ENCODE results near the gene CAP2.
"Not testable (repeated sequence)": the region's sequence is repeated elsewhere in the genome, so short reads cannot be mapped to it uniquely, and the experiment has no call there.

Gene CAP2

DNA sequence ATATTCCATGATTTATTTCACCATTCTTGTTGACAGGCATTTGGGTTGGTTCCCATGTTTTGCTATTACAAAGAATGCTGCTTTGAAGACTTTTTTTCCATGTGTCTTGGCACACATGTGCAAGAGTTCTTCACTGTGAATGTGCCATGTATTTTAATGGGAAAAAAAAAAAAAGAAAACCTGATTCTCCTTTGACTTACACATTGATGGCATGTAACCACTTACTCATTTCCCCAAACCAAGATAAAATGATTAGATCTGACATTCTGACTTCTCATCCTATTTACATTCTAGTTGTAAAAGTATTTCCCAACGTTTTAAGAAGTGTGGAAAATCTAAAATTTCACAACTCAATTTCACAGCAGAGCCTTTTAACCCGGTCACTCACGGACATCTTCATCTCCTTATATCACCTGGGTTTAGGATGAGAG lies 4.4 kb downstream of the CAP2 start:
- peak; percentile 57 for DNase-seq (ENCODE audit: low read depth)

DNA sequence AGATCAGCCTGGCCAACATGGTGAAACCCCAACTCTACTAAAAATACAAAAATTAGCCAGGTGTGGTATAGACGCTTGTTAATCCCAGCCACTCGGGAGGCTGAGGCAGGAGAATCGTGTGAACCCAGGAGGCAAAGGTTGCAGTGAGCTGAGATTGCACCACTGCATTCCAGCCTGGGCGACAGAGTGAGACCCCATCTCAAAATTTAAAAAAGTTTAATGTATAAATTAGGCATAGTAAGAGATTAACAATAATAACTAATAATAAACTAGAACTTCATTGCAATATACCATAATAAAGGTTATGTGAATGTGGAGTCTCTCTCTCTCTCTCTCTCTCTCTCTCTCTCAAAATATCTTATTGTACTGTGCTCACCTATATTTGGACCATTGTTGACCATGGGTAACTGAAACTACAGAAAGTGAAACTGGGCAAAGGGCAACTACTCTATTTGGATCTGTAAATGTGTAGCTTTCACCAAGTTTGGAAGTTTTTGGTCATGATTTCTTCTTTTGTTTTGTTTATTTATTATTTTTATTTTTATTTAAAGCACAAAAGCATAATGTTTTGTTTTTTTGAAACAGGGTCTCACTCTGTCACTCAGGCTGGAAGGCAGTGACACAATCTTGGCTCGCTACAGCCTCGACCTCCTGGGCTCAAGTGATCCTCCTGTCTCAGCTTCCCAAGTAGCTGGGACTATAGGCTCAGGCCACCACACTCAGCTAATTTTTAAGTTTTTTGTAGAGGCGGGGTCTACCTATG lies 12.0 kb downstream of the CAP2 start:
- not testable (repeated sequence) for DNase-seq (ENCODE audit: low read depth)

DNA sequence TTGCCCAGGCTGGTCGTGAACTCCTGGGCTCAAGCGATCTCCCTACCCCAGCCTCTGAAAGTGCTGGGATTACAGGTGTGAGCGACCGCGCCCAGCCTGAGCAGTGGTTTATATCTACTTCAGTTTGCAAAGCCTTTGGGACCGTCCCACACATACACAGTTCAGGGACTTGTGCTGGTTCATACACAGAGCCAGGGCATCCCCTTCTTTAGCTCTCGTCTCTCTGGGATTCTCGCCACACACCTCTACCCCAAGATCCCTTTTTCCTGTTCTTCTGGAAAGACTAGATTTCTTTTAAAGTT lies 12.5 kb downstream of the CAP2 start:
- DNase-seq (ENCODE audit: low read depth): no peak

DNA sequence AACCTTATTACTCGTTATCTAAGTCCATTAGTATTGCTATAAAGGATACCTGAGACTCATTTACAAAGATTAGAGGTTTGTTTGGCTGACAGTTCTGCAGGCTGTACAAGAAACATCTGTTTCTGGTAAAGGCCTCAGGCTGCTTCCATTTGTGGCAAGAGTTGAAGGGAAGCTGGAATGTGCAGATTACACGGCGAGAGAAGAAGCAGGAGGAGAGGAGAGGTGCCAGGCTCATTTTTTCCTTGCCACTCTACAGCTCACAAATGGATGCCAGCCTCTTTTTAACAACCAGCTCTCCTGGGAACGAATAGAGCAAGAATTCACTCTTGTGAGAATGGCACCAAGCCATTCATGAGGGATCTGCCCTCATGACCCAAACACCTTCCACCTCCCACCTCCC lies 14.7 kb downstream of the CAP2 start:
- DNase-seq (ENCODE audit: low read depth): no peak

DNA sequence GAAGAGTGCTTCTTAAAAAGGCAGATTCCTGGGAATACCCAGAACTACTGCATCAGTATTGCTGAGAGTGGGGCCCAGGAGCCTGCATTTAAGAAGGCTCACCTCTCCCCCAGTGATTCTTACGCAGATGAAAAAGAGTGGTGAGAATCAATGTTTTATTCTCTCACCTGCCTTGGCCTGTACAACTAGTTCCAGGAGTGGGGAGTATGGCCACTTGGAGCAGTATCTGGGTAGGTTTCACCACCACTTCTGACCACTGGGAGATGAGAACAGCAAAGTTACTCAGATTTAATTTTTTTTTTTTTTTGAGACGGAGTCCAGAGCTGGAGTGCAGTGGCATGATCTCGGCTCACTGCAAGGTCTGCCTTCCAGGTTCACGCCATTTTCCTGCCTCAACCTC lies 16.9 kb downstream of the CAP2 start:
- DNase-seq (ENCODE audit: low read depth): no peak

DNA sequence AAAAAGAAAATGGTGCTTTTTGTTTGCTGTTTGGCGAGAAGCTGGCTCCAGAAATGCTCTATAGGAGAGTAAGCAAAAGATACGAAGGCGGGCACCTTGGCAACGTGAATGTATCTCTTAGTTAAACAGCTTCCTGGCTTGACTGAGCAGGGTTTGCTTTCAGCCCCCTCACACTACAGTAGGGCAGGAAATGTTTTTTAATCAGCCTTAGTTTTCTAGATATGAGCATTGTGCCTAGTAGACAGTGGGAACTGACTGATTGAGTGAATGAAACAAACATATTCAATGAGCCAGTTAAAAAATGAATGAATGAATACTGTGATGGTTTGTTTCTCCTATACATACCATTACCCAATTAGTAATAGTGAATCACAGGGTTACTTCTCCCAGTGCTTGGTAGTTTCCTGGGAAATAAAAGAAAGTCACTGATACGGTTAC lies 19.9 kb downstream of the CAP2 start:
- DNase-seq (ENCODE audit: low read depth): no peak

DNA sequence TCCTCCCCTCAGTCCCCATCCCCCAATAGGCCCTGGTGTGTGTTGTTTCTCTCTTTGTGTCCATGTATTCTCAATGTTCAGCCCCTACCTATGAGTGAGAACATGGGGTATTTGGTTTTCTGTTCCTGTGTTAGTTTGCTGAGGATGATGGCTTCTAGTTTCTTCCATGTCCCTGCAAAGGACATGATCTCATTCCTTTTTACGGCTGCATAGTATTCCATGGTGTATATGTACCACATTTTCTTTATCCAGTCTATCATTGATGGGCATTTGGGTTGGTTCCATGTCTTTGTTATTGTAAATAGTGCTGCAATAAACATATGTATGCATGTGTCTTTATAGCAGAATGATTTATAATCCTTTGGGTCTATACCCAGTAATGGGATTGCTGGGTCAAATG lies 21.0 kb downstream of the CAP2 start:
- DNase-seq (ENCODE audit: low read depth): not testable (repeated sequence)

DNA sequence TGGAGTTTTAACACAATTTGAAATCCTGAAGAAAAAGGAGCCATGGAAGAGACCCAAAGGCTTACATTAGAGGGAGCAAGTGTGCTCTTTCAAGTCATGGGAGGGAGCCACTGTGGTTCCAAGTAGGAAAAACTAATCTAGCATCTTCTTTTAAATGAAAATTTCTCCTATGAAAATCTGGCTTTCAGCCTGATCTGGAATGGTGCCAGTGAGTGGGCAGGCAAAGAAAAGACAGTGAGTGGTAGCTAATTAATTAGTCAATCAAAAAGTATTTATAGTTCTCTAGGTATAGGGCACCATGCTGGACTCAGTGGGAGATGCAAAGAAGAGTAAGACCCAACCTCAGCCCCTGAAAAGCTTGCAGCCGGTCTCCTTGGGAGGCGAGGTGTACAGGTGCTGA lies 21.9 kb downstream of the CAP2 start:
- no peak for DNase-seq (ENCODE audit: low read depth)

DNA sequence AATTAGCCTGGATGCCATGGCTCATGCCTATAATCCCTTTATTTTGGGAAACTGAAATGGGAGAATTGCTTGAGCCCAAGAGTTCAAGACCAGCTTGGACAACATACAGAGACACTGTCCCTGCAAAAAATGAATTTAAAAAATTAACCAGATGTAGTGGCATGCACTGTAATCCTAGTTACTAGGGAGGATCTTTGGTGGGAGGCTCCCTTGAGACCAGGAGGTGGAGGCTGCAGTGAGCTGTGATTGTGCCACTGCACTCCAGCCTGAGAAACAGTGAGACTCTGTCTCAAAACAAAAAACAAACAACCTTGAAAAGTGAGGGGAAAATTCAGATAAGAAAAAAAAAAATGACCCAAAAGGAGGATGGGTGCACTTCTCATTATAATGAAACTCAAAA lies 23.4 kb downstream of the CAP2 start:
- DNase-seq (ENCODE audit: low read depth): no peak

DNA sequence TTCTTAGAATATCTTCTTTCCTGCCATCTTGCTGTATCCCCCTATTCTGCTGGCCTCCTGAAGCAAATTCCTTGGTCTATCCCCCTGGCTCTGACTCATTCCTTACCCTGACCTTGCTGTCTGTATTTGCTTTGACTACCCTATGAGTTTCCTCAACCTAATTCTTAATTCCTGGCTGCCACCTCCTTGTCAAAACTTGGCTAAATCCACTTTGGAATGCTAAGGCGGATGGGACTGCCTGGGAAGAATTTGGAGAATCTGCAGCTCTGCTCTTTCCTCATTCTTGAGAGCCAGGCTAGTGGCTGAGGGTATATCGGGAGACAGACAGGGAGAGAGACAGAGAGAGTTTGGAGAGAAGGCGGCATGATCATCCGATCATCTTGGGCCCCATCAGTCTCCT lies 24.4 kb downstream of the CAP2 start:
- peak; percentile 98 for DNase-seq (ENCODE audit: low read depth)

DNA sequence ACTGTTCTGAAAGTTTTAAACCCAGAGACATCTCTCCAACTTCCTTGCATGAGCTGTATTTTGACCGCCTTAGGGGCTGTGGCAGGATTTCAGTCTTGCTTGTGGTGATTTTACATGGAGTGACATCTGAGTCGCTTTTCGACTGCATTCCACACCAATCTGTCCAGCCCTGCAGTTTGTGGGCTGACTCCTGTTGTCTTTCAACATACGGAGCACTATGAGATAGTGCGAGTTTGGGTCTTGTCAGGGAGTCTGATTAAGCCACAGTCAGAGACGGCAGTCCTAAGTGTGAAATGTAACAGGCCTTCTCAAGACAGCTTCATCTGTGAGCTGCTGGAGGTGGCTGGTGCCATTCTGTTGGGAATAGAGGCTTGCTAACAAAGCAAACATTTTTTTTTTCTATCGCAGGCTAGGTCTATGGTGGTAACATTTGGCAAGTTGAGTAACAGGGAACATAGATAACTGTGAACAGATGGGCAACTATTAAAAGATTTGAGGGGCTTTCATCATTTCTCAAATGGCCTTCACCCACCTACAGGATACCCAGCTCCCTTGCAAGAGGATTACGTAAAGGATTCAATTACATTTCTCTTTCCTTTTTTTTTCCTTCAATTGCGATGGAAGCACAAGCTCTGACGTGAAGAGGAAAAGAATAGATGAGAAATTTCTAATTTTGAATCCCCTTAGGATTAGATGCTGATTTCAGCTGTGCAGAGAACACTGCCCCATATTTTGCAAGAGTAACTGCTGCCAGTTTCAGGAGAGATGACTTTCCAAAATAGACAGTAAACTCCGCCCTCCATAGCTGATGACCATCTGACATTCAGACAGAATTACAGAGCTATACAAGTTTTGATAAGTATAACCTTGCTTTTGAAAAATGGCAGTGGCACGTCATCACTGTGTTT lies 25.1 kb downstream of the CAP2 start:
- peak; percentile 64 for DNase-seq (ENCODE audit: low read depth)

DNA sequence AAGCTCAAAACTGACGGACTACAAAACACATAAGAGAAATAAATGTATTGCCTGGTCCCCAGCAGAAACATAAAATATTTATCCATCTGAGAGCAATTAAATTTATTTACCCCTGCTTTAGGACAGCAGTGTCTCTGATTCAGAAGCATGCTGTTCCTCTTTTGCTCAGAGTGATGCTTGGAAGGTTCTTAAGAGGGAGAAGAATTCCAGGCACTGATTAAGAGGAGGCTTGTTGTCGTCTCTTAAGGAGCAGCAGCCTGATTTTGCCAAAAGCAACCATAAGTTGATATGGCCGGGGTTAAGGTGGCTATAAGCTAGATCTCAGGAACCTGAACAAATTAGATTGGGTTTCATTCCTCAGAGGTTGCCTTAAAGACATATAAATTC lies 25.8 kb downstream of the CAP2 start:
- no peak for DNase-seq (ENCODE audit: low read depth)

DNA sequence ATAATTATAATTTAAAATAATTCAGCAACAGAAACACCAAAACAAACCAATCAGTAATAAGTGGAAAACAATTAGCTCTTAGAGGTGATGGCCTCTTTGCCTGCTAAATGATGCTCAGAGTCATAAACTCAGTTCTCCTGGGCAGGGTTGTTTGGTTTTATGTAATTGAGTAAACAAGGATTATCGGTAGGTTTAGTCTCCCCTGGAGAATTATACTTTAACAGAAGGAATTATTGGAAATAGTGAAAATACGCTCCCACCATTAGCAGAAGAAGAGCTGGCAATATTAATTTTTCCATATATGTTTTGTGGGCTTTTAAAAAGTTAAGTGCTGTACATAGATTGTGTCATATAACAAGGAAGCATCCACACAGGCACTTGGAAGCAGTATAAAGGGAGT lies 27.0 kb downstream of the CAP2 start:
- DNase-seq (ENCODE audit: low read depth): no peak

DNA sequence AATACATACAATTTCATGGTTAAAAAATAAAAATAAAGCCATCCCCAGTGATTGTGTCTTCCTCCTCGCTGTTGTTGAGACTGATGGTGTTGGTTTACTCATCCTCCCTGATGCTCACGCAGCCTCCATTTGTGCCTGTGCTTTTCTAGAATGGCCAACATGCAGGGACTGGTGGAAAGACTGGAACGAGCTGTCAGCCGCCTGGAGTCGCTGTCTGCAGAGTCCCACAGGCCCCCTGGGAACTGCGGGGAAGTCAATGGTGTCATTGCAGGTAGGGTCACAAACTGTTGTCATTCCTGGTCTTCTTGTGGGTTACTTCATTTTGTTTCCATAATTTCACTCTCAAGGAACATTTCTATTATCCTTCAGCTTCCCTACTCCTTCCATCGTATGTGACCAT lies 28.0 kb downstream of the CAP2 start:
- no peak for DNase-seq (ENCODE audit: low read depth)

DNA sequence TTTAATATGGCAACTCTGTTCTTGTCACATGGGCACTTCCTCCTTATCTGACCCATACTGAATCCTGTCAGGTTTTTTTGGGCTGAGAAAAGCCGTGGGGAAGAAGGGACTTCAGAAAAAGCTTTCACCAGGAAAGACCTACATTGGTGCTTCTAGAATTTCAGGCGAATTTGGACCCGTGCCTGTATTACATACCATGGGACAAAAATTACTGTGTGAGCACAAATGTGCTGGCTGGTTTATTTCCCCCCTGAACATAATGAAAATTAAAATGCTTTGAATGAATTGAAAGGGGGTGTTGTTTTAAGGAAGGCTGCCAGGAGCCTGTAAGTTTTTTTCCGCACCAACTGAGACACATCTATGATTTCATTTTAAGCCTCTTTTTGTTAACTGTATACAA lies 29.6 kb downstream of the CAP2 start:
- DNase-seq (ENCODE audit: low read depth): no peak

DNA sequence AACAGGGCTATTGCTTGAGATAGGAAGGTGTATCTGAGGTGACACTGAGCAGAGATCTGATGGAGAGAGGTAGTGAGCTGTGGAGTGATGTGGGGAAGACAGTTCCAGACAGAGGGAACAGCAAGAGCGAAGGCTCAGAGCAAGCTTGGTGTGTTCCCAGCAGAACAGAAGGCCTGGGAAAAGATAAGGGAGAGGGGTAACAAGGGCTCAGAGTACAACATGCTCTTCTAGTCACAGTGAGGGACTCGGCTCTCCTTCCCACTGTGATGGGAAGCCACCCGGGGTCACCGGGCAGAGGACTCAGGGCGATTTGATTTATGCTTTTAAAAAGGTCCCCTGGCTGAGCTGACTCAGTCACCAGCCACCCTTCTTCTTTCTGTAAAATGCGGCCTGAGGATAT lies 33.7 kb downstream of the CAP2 start:
- DNase-seq (ENCODE audit: low read depth): no peak

DNA sequence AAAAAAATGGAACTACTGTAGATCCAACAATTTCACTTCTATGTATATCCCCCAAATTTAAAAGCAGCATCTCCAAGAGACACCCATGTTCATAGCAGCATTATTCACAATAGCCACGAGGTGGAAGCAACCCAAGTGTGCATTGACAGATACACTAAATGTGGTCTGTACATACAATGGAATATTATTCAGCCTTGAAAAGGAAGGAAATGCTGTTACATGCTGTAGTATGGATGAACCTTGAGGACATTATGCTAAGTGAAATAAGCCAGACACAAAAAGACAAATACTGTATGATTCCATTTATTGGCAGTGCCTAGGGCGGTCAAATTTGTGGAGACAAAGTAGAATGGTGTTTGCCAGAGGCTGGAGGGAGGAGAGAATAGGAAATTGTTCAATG lies 34.2 kb downstream of the CAP2 start:
- no peak for DNase-seq (ENCODE audit: low read depth)

DNA sequence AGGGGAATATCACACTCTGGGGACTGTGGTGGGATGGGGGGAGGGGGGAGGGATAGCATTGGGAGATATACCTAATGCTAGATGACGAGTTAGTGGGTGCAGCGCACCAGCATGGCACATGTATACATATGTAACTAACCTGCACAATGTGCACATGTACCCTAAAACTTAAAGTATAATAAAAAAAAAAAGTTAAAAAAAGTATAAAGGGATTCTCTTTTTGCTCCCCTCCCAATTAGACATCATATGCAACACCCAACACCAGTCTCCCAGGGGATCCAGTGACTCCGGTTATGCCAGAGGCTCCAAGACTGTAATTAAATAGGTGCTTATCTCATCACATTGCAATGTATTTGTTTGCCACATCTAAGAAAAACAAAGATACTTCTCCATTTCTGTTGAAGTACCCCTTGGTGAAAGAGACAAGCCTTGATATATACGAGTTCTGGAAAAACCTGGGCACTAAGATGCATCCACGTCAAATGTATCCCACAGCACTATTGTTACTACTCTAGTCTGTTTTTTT lies 35.3 kb downstream of the CAP2 start:
- DNase-seq (ENCODE audit: low read depth): not testable (repeated sequence)

DNA sequence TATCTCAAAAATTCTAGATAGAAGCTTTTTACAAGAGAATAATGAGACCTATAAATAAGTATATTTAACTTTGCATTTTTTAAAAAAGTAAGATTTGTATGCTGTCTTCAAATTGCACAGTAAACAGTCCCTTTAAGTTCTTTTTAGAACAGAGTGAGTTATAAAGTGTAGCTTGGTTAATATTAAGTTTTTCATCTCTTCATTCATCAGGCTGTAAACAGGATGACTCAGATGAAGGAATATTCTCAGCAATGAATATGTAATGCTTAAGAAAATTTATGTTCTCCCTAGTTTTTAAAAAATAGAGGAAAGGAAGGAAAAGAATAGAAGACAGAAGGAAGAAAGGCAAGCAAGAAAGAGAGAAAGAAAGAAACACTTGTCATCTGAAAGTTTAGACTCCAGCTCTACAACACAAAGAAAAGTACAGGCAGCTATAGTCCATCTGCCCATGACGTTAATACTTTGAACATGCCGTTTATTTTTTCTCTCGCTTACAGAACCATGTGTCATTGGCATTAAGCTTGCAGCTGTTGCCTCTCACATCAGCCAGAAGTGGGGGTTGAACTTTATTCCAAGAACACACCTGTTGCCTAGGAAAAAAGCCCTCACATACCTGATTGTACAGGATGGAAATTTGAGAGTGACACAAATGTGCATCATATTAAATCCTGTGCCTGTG lies 36.1 kb downstream of the CAP2 start:
- no peak for DNase-seq (ENCODE audit: low read depth)

DNA sequence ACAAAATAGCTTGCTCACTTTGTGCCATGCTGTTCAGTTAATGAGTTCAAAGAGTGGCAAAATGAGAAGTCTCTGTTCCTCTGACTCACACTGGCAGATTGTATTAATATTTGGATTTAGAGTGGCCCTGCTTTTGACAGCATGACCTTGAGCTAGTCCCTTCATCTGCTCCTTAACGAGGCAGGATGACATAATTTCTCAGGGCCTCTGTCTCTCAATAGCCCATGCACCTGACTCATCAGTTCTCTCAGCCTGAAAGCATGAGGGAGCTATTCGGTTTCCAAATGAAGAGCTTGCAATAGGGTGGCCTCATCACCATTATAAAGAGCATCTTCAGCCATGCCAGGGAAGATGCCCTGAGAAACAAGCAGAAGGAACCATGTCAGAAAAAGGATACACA lies 38.2 kb downstream of the CAP2 start:
- peak; percentile 61 for DNase-seq (ENCODE audit: low read depth)

DNA sequence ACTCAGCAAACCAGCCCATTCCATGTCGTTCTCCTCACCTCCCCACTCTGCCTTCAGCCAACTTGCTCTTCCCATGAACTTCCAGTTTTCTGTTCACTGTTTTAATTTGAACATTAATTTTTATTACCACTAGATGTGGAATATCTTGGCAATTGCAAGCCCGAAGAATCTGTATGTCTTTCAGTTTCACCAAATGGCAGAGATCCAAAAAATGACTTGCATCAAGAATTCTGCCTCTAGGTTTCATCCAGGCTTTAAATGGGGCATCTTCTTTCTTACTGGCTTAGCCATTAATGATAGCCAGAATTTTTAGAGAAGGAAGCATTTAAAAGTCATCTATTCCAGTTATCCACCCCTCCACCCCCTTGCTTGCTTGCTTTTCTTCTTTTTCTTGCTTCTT lies 39.0 kb downstream of the CAP2 start:
- DNase-seq (ENCODE audit: low read depth): no peak

DNA sequence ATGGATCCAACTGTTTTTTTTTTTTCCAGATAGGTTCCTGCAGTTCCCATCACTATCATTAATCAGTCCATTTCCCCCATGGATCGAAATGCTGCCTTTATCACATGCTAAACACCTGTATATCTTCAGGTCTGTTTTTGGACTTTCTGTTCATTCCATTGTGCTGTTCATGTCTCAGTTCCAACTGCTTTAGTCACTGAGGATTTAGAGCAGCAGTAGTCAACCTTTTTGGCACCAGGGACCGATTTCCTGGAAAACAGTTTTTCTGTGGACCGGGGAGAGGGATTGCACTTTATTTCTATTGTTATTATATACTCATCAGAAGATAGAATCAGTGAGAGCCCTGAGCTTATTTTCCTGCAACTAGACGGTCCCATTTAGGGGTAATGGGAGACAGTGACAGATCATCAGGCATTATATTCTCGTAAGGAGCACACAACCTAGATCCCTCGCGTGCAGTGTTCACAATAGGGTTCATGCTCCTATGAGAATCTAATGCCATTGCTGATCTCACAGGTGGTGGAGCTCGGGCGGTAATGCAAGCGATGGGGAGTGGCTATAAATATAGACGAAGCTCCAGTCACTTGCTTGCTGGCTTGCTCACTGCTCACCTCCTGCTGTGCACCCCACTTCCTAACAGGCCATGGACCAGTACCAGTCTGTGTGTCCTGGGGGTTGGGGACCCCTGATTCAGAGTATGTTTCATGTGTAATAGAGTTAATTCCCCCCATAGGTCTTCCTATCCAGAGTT lies 46.0 kb downstream of the CAP2 start:
- no peak for DNase-seq (ENCODE audit: low read depth)
